GM19239 (cell line): ENCODE measurements around the gene MCM7.
A peak's percentile ranks its signal among the peaks of the same experiment; 100 is the strongest.

Experiments
- DNase-seq: peaks from one replicate; pipeline ENCODE4 v3.0.0; 2011; ENCODE audit warnings: low spot score; ENCODE audit not compliant: insufficient read length
- FAIRE-seq: peaks from 2 replicates; lab custom pipeline; 2011; peaks lifted over from hg19 to GRCh38; lab: Jason Lieb, UNC

The MCM7 gene

GRCh38 chr7:100124301-100125230, 23.4 kb upstream of the MCM7 start:
- DNase-seq (no peak), FAIRE-seq (no peak)

- FAIRE-seq (no peak), DNase-seq (no peak)
These were observed 21.4 kb upstream of the MCM7 start for GRCh38 chr7:100122568-100122967.

GRCh38 chr7:100122067-100122466, 20.9 kb upstream of the MCM7 start:
- DNase-seq (no peak), FAIRE-seq (no peak)

- no peak for FAIRE-seq
- no peak for DNase-seq
These were observed 19.5 kb upstream of the MCM7 start for GRCh38 chr7:100120733-100121036.

GRCh38 chr7:100119970-100120732, 19.0 kb upstream of the MCM7 start:
- FAIRE-seq (no peak), DNase-seq (peak; percentile 36)

GRCh38 chr7:100119072-100119969, 18.1 kb upstream of the MCM7 start, which contains the start of the genes CNPY4 and TAF6:
Gene CNPY4, plus strand, starts transcription at chr7:100119634. Its CDS starts 111 bp downstream, at chr7:100119745.
Gene TAF6, minus strand, starts transcription at chr7:100119358. Its CDS starts 5,149 bp downstream, at chr7:100114209.
- FAIRE-seq, result peak; percentile 86
- peak; percentile 97 for DNase-seq

GRCh38 chr7:100118388-100119071, 17.3 kb upstream of the MCM7 start:
- DNase-seq (no peak), FAIRE-seq (no peak)

GRCh38 chr7:100115026-100115425, 13.8 kb upstream of the MCM7 start:
- DNase-seq (no peak), FAIRE-seq (no peak)

- DNase-seq (no peak), FAIRE-seq (no peak)
These were observed 10.7 kb upstream of the MCM7 start for GRCh38 chr7:100111914-100112313.

- no peak for FAIRE-seq
- DNase-seq, result no peak
These were observed 10.0 kb upstream of the MCM7 start for GRCh38 chr7:100111156-100111555.

- FAIRE-seq (no peak), DNase-seq (no peak)
These were observed 8.4 kb upstream of the MCM7 start for GRCh38 chr7:100109521-100110163.

GRCh38 chr7:100107890-100108289, 6.7 kb upstream of the MCM7 start:
- no peak for FAIRE-seq

GRCh38 chr7:100107125-100107737, 6.0 kb upstream of the MCM7 start:
- no peak for DNase-seq
- FAIRE-seq, result no peak

More at GRCh38 chr7:100107890-100108289, 6.7 kb upstream of the MCM7 start:
- no peak for DNase-seq

- FAIRE-seq, result no peak
- no peak for DNase-seq
These were observed 5.4 kb upstream of the MCM7 start for GRCh38 chr7:100106633-100107032.

GRCh38 chr7:100105534-100105933, 4.3 kb upstream of the MCM7 start:
- no peak for DNase-seq
- FAIRE-seq, result no peak

- DNase-seq, result no peak
- FAIRE-seq, result no peak
These were observed 2.0 kb upstream of the MCM7 start for GRCh38 chr7:100102950-100103840.

GRCh38 chr7:100100420-100101015, 679 bp downstream of the MCM7 start:
- FAIRE-seq (no peak), DNase-seq (peak; percentile 84)
